SJSA1 (cell line): ENCODE measurements around the gene PRDM16. TPM values are rescaled to one million over a fixed set of nuclear protein-coding genes. Genes with fewer than 3 reads are reported as not detected.

Experiments
- DNase-seq, 2 experiments: peaks; one replicate each; pipeline ENCODE4 v3.0.0-alpha.2; 2015 to 2020; ENCODE audit warnings: low spot score in 2 of 2, low read depth in 1 of 2
- H3K27ac ChIP-seq: fragments of 250-450 bp; sonication (Bioruptor Pico); 2 replicates; pipeline ENCODE4 v1.5.1; 2020; ENCODE audit warnings: mild to moderate bottlenecking, moderate library complexity
- H3K27me3 ChIP-seq: fragments of 250-450 bp; sonication (Bioruptor Pico); replicated peaks from 2 replicates; pipeline ENCODE4 v1.5.1; 2020; ENCODE audit warnings: mild to moderate bottlenecking, moderate library complexity
- H3K36me3 ChIP-seq: fragments of 250-450 bp; sonication (Bioruptor Pico); 2 replicates; pipeline ENCODE4 v1.5.1; 2020; ENCODE audit warnings: mild to moderate bottlenecking
- H3K4me1 ChIP-seq: fragments of 250-450 bp; sonication (Bioruptor Pico); replicated peaks from 2 replicates; pipeline ENCODE4 v1.6.1; 2021; ENCODE audit warnings: mild to moderate bottlenecking
- H3K4me3 ChIP-seq: fragments of 250-450 bp; sonication (Bioruptor Pico); 2 replicates; pipeline ENCODE4 v1.5.1; 2020; ENCODE audit warnings: mild to moderate bottlenecking
- H3K9me3 ChIP-seq: fragments of 250-450 bp; sonication (Bioruptor Pico); replicated peaks from 2 replicates; pipeline ENCODE4 v1.5.1; 2020; ENCODE audit warnings: mild to moderate bottlenecking
- total RNA-seq: library from RNA; depleted of rRNA; stranded (reverse); fragments of >200 nt; shearing (Covaris generic); gene quantifications from 2 replicates; pipeline ENCODE4 v1.2.3, GENCODE V29; 2014

PRDM16 gene
- total RNA-seq, 1 experiment from 2014 or later, result 0.05 TPM

DNA sequence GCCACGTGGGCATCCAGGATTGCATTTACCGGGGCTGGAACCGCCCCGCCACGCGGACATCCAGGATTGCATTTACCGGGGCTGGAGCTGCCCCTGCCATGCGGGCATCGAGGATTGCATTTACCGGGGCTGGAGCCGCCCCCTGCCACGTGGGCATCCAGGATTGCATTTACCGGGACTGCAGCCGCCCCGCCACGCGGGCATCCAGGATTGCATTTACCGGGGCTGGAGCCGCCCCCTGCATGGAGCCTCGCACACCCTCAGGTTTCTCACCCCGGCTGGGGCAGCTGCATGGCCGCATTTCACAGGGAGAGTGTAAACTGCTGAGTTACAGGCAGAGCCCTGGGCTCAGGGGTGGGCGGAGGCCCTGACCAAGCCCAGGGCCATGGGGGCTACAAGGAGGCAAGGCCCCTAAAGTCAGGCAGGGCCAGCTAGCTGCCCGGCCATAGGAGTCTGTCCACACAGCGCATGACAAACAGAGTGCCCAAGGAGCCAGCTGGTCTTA is 218.7 kb downstream of the PRDM16 start:
- no peaks in the 10 kb centered on the region for H3K9me3 ChIP-seq
- no peak overlapping the region for H3K4me3 ChIP-seq
- H3K36me3 ChIP-seq, result no peaks in the 10 kb centered on the region
- DNase-seq, result no peak
- no peaks in the 10 kb centered on the region for H3K4me1 ChIP-seq
- H3K27ac ChIP-seq, result no peak overlapping the region
- H3K27me3 ChIP-seq, result peaks cover 6% of the 10 kb centered on the region; the same call in 1 of the 2 replicates

GRCh38 chr1:3289502-3289901 is 220.5 kb downstream of the PRDM16 start:
- Histone ChIP-seq H3K36me3 (no peaks in the 10 kb centered on the region), H3K4me1 (no peaks in the 10 kb centered on the region), H3K27ac (no peak overlapping the region), H3K4me3 (no peak overlapping the region), H3K9me3 (no peaks in the 10 kb centered on the region), H3K27me3 (no peaks in the 10 kb centered on the region)
- DNase-seq, result no peak

DNA sequence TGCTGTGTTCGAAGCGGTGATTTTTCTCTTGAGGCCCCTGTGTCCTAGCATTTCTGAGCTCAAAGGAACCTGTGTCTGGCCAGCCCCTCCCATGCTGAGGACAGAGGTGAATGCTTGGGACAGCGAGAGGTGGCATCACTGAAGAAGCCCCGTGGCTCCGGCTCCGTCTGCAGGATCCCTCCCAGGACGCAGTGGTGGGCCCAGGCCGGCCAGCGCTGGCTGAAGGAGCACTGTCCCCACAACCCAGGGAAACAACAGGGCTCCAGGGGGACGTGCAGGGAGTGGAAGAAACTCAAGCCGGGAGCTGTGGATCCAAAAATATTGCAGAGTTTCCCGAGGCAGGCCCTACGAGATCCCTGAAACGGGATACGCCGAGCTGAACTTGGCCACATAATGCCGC is 221.4 kb downstream of the PRDM16 start:
- DNase-seq, result no peak
- Histone ChIP-seq H3K27me3 (no peaks in the 10 kb centered on the region), H3K9me3 (no peaks in the 10 kb centered on the region), H3K4me3 (no peak overlapping the region), H3K36me3 (no peaks in the 10 kb centered on the region), H3K4me1 (no peaks in the 10 kb centered on the region), H3K27ac (no peak overlapping the region)

- Histone ChIP-seq H3K4me3 (no peak overlapping the region), H3K27ac (no peak overlapping the region), H3K27me3 (no peaks in the 10 kb centered on the region), H3K4me1 (no peaks in the 10 kb centered on the region), H3K9me3 (no peaks in the 10 kb centered on the region), H3K36me3 (no peaks in the 10 kb centered on the region)
- no peak for DNase-seq
Observed at GRCh38 chr1:3290915-3291314, 221.9 kb downstream of the PRDM16 start.

- DNase-seq, result no peak
- Histone ChIP-seq H3K27ac (no peak overlapping the region), H3K4me3 (no peak overlapping the region), H3K36me3 (no peaks in the 10 kb centered on the region), H3K9me3 (no peaks in the 10 kb centered on the region), H3K27me3 (no peaks in the 10 kb centered on the region), H3K4me1 (no peaks in the 10 kb centered on the region)
Observed at GRCh38 chr1:3292051-3292722, 223.2 kb downstream of the PRDM16 start.

GRCh38 chr1:3292868-3293562 is 224.0 kb downstream of the PRDM16 start:
- Histone ChIP-seq H3K4me1 (no peaks in the 10 kb centered on the region), H3K9me3 (no peaks in the 10 kb centered on the region), H3K36me3 (no peaks in the 10 kb centered on the region), H3K27me3 (no peaks in the 10 kb centered on the region), H3K27ac (no peak overlapping the region), H3K4me3 (no peak overlapping the region)
- no peak for DNase-seq

DNA sequence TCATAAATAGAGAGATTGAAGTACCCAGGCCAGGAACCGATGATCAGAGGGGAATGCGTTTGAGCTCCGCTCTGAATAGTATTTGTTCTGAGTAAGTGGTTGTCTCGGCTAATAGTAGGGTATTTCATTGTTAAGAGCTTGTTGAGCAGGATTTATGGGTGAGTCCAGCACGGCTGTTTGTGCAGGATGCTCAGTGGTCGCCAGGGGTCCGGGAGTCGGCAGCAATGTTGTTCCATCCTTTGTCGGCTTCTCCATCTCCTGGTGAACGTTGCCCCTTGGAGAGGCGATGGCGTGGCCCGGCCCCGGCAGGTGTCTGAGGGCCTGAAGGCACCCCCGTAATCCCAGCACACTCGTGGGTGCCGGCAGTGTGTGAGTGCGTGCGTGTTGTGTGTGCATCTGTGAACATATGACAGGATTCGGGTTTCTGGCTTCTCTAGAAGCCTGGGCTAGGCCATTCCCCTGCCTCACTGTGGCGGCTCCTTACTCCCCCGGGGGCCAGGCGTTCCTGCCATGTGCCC is 224.6 kb downstream of the PRDM16 start:
- H3K27ac ChIP-seq, result no peak overlapping the region
- H3K4me3 ChIP-seq, result no peak overlapping the region
- H3K4me1 ChIP-seq, result no peaks in the 10 kb centered on the region
- DNase-seq, result no peak
- H3K36me3 ChIP-seq, result no peaks in the 10 kb centered on the region
- no peaks in the 10 kb centered on the region for H3K27me3 ChIP-seq
- H3K9me3 ChIP-seq, result no peaks in the 10 kb centered on the region

- H3K27me3 ChIP-seq, result no peaks in the 10 kb centered on the region
- H3K4me1 ChIP-seq, result no peaks in the 10 kb centered on the region
Observed at GRCh38 chr1:3294450-3294849, 225.4 kb downstream of the PRDM16 start.

DNA sequence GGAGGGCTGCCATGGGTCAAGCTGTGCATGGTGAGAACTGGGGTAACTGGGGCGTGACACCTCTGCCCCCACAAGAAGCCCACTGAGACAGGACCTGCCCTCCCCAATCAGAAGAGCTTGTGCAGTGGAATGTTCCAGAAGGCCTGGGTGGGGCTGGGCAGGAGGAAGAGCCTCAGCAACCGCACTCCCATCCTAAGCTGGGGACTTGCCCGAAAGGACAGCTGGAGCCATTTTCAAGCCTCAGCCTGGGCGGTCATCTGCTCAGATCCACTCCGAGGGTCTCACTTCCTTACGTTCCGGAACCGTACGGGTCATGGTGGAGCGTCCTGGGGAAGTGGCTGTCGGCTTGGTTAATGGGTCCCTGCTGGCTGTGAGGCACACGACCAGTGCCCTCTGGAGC is 226.8 kb downstream of the PRDM16 start:
- Histone ChIP-seq H3K36me3 (no peaks in the 10 kb centered on the region), H3K27me3 (no peaks in the 10 kb centered on the region), H3K4me3 (no peak overlapping the region), H3K4me1 (no peaks in the 10 kb centered on the region), H3K27ac (no peak overlapping the region), H3K9me3 (no peaks in the 10 kb centered on the region)
- no peak for DNase-seq

More at GRCh38 chr1:3294450-3294849, 225.4 kb downstream of the PRDM16 start:
- H3K36me3 ChIP-seq, result no peaks in the 10 kb centered on the region
- DNase-seq, result no peak
- no peak overlapping the region for H3K4me3 ChIP-seq
- H3K27ac ChIP-seq, result no peak overlapping the region
- H3K9me3 ChIP-seq, result no peaks in the 10 kb centered on the region

DNA sequence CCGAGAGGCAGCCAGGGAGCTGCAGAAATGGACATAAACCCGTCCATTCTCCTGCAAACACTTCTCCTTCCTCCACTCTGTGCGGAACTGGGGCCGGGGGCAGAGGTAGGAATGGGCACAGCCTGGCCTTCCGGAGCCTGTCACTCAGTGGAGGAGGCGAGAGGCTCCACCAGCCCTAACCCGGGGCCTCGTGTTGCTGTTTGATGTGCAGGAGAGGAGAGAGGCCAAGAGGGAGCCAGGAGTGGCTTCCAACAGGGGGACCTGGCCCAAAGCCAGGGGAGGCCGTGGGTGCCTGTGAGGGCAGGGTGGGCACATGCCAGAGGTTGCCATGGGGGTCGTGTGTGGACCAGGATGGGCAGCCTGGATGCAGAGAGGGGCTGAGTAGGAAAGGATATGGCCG is 227.3 kb downstream of the PRDM16 start:
- no peaks in the 10 kb centered on the region for H3K4me1 ChIP-seq

DNA sequence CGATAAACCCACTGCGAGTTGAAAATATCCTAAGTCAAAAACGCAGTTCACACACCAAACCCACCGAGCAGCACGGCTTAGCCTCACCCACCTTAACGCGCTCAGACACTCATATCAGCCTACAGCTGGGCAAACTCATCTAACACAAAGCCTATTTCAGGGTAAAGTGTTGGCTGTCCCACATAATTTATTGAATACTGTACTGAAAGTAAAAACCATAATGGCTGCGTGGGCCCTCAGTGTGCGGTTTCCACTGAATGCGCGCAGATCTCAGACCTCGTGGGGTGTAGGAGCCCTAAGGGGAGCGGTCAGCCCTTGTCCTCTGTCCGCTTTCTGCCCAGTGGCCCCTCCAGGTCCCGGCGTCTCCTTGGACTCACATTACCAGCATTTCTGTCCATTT is 227.8 kb downstream of the PRDM16 start:
- Histone ChIP-seq H3K4me1 (no peaks in the 10 kb centered on the region), H3K27me3 (no peaks in the 10 kb centered on the region), H3K36me3 (no peaks in the 10 kb centered on the region), H3K27ac (no peak overlapping the region), H3K9me3 (peaks cover 3% of the 10 kb centered on the region; the same call in 1 of the 2 replicates), H3K4me3 (no peak overlapping the region)
- DNase-seq, result no peak

More for the DNA sequence above, 227.3 kb downstream of the PRDM16 start:
- no peaks in the 10 kb centered on the region for H3K9me3 ChIP-seq
- no peak overlapping the region for H3K27ac ChIP-seq
- H3K27me3 ChIP-seq, result no peaks in the 10 kb centered on the region
- no peak for DNase-seq
- H3K36me3 ChIP-seq, result no peaks in the 10 kb centered on the region
- H3K4me3 ChIP-seq, result no peak overlapping the region

DNA sequence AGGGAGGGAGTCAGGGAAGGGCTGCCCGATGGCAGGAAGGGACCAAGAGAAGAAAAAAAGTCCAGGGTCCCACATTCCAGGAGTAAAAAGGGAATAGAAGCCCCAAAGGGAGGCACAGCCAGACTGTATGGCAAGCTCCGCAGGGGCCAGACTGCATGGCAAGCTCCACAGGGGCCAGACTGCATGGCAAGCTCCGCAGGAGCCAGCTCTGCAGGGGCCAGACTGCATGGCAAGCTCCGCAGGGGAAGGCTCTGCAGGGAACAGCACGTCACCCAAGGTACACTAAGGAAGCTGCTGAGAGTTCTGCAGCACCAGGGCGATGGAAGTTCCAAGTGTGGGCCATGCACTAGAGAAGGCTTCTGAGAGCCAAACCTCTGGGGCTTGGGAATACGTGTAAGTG is 228.8 kb downstream of the PRDM16 start:
- Histone ChIP-seq H3K4me1 (no peaks in the 10 kb centered on the region), H3K4me3 (no peak overlapping the region), H3K36me3 (no peaks in the 10 kb centered on the region), H3K9me3 (peaks cover 3% of the 10 kb centered on the region; the same call in 1 of the 2 replicates), H3K27me3 (no peaks in the 10 kb centered on the region), H3K27ac (no peak overlapping the region)
- no peak for DNase-seq

- Histone ChIP-seq H3K4me1 (no peaks in the 10 kb centered on the region), H3K9me3 (peaks cover 3% of the 10 kb centered on the region; the same call in 1 of the 2 replicates), H3K27me3 (no peaks in the 10 kb centered on the region), H3K27ac (no peak overlapping the region), H3K36me3 (no peaks in the 10 kb centered on the region), H3K4me3 (no peak overlapping the region)
- no peak for DNase-seq
Observed at GRCh38 chr1:3298197-3298596, 229.2 kb downstream of the PRDM16 start.

DNA sequence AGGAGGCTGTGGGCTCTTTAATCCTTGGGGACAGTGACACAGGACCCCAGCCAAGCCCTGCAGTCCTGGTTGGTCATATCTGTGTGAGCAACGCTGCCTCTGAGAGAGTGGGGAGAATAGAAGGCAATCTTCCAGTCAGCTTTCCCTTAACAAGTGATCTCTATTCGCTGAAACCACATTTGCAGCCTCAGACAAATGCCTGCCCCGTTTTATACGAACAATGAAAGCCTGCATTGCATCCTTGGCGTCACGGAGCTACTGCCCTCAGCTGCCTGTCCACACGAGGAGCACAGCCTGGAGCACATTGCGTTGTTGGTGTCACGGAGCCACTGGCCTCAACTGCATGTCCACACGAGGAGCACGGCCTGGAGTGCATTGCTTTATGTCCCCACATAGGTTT is 235.2 kb downstream of the PRDM16 start:
- no peak overlapping the region for H3K27ac ChIP-seq
- H3K36me3 ChIP-seq, result no peaks in the 10 kb centered on the region
- no peaks in the 10 kb centered on the region for H3K27me3 ChIP-seq
- DNase-seq, result no peak
- peaks cover 18% of the 10 kb centered on the region for H3K4me1 ChIP-seq
- no peak overlapping the region for H3K4me3 ChIP-seq
- peaks cover 3% of the 10 kb centered on the region; the same call in 1 of the 2 replicates for H3K9me3 ChIP-seq
